Astrocyte (in vitro differentiated cells and primary cell): ENCODE measurements around the gene DMXL1. TPM values are rescaled to one million over a fixed set of nuclear protein-coding genes. Genes with fewer than 3 reads are reported as not detected.

ENCODE experiments used
- DNase-seq: peaks from one replicate; pipeline ENCODE4 v3.0.0-alpha.2; 2010; ENCODE audit warnings: low read depth
- FAIRE-seq: peaks from 2 replicates; lab custom pipeline; 2011; peaks lifted over from hg19 to GRCh38; lab: Jason Lieb, UNC
- H2AFZ ChIP-seq: 2 replicates; pipeline ENCODE4 v1.6.0; 2012; ENCODE audit warnings: low read depth, low read length, inconsistent platforms
- H3K27ac ChIP-seq: 2 replicates; pipeline ENCODE4 v1.5.1; 2011; ENCODE audit warnings: low read depth, low read length, inconsistent platforms
- H3K27me3 ChIP-seq: 2 replicates; pipeline ENCODE4 v1.6.0; 2011; ENCODE audit warnings: low read length, inconsistent platforms; ENCODE audit not compliant: insufficient read depth
- H3K36me3 ChIP-seq: 2 replicates; pipeline ENCODE4 v1.5.1; 2011; ENCODE audit warnings: low read length, inconsistent platforms; ENCODE audit not compliant: insufficient read depth
- H3K4me1 ChIP-seq: 2 replicates; pipeline ENCODE4 v1.5.1; 2011; ENCODE audit warnings: low read length, inconsistent platforms; ENCODE audit not compliant: insufficient read depth
- H3K4me2 ChIP-seq: 2 replicates; pipeline ENCODE4 v1.6.0; 2012; ENCODE audit warnings: low read length, inconsistent platforms
- H3K4me3 ChIP-seq: 2 replicates; pipeline ENCODE4 v1.5.1; 2011; ENCODE audit warnings: low read depth, mild to moderate bottlenecking, low read length, inconsistent platforms; ENCODE audit not compliant: insufficient read depth
- H3K79me2 ChIP-seq: 2 replicates; pipeline ENCODE4 v1.6.0; 2012; ENCODE audit warnings: mild to moderate bottlenecking, low read length, inconsistent platforms; ENCODE audit not compliant: insufficient read depth
- H3K9ac ChIP-seq: 2 replicates; pipeline ENCODE4 v1.6.0; 2012; ENCODE audit warnings: mild to moderate bottlenecking, low read length, inconsistent platforms
- H3K9me3 ChIP-seq: 2 replicates; pipeline ENCODE4 v1.5.1; 2012; ENCODE audit warnings: low read depth, mild to moderate bottlenecking, low read length, inconsistent platforms; ENCODE audit not compliant: insufficient read depth
- H4K20me1 ChIP-seq: 2 replicates; pipeline ENCODE4 v1.6.0; 2012; ENCODE audit warnings: low read length, inconsistent platforms; ENCODE audit not compliant: insufficient read depth
- H3K27ac Mint-ChIP-seq: one replicate; pipeline ENCODE4 v1.8.0; 2021; ENCODE audit warnings: mild to moderate bottlenecking, mixed read lengths; ENCODE audit not compliant: unreplicated experiment
- H3K27me3 Mint-ChIP-seq: one replicate; pipeline ENCODE4 v1.8.0; 2021; ENCODE audit warnings: low read depth, mixed read lengths; ENCODE audit not compliant: unreplicated experiment
- H3K36me3 Mint-ChIP-seq: one replicate; pipeline ENCODE4 v1.8.0; 2021; ENCODE audit warnings: low read depth, mixed read lengths; ENCODE audit not compliant: unreplicated experiment
- H3K4me1 Mint-ChIP-seq: one replicate; pipeline ENCODE4 v1.8.0; 2021; ENCODE audit warnings: low read depth, mixed read lengths; ENCODE audit not compliant: unreplicated experiment
- H3K4me3 Mint-ChIP-seq: one replicate; pipeline ENCODE4 v1.8.0; 2021; ENCODE audit warnings: mild to moderate bottlenecking, moderate library complexity, mixed read lengths; ENCODE audit not compliant: unreplicated experiment
- H3K9me3 Mint-ChIP-seq: one replicate; pipeline ENCODE4 v1.8.0; 2021; ENCODE audit warnings: mild to moderate bottlenecking, mixed read lengths; ENCODE audit not compliant: unreplicated experiment
- CTCF ChIP-seq: IDR thresholded peaks from 2 replicates; pipeline ENCODE4 v1.5.1; 2011; ENCODE audit warnings: low read depth, mild to moderate bottlenecking, inconsistent platforms, low read length, moderate library complexity; ENCODE audit not compliant: insufficient read depth
- EZH2 ChIP-seq: IDR thresholded peaks from 2 replicates; pipeline ENCODE4 v1.6.1; 2012; ENCODE audit warnings: mild to moderate bottlenecking, low read length, inconsistent platforms; ENCODE audit not compliant: insufficient read depth
- total RNA-seq: library from RNA; stranded (reverse); gene quantifications from 2 replicates; pipeline ENCODE4 v1.2.1, GENCODE V29; 2021

Gene DMXL1
- total RNA-seq, 1 donor from 2014 or later, result 26.0 TPM

DNA sequence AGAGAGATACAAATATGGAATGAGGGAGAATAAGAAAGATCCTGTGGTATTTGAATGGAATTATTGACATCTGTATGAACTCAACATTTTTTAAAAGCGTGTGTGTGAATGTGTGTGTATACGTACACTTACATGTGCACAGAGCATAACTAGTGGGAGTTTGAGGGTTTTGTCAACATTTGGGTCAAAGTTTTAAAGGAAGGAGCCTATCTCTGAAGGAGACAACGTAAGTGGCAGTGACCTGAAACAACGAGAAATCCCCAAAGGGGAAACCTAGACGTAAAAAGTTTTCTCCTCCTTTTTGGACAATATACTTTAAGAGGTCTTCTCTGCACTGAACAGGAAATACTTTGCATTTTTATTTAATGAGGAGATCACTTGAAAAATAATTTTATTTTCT, 42.3 kb upstream of the DMXL1 start:
- TF ChIP-seq CTCF (no peak), EZH2 (no peak)
- no peak overlapping the region for H3K4me3 Mint-ChIP-seq
- peaks cover 5% of the 10 kb centered on the region for H3K9me3 Mint-ChIP-seq

GRCh38 chr5:119031011-119031886, 39.6 kb upstream of the DMXL1 start:
- Histone ChIP-seq H4K20me1 (no peaks in the 10 kb centered on the region), H3K79me2 (no peaks in the 10 kb centered on the region), H3K9ac (no peak overlapping the region), H3K27me3 (no peaks in the 10 kb centered on the region), H3K27ac (no peak overlapping the region), H3K4me2 (no peak overlapping the region), H2AFZ (no peak overlapping the region), H3K9me3 (no peaks in the 10 kb centered on the region), H3K4me1 (no peaks in the 10 kb centered on the region), H3K4me3 (no peak overlapping the region), H3K36me3 (no peaks in the 10 kb centered on the region)
- Mint-ChIP-seq H3K4me3 (no peak overlapping the region), H3K36me3 (no peaks in the 10 kb centered on the region), H3K27ac (no peak overlapping the region), H3K4me1 (peaks cover 3% of the 10 kb centered on the region), H3K9me3 (no peaks in the 10 kb centered on the region), H3K27me3 (no peaks in the 10 kb centered on the region)
- FAIRE-seq, result no peak
- TF ChIP-seq EZH2 (no peak), CTCF (no peak)
- DNase-seq, result no peak

More for the DNA sequence above, 42.3 kb upstream of the DMXL1 start:
- no peak overlapping the region for H3K4me3 ChIP-seq
- no peaks in the 10 kb centered on the region for H3K4me1 ChIP-seq
- FAIRE-seq (no peak), DNase-seq (no peak)
- Mint-ChIP-seq H3K4me1 (no peaks in the 10 kb centered on the region), H3K27me3 (no peaks in the 10 kb centered on the region), H3K36me3 (no peaks in the 10 kb centered on the region), H3K27ac (no peak overlapping the region)
- no peaks in the 10 kb centered on the region for H3K27me3 ChIP-seq
- H3K36me3 ChIP-seq, result no peaks in the 10 kb centered on the region
- H2AFZ ChIP-seq, result no peak overlapping the region
- no peak overlapping the region for H3K4me2 ChIP-seq
- no peak overlapping the region for H3K27ac ChIP-seq
- no peaks in the 10 kb centered on the region for H4K20me1 ChIP-seq
- no peak overlapping the region for H3K9ac ChIP-seq
- H3K79me2 ChIP-seq, result no peaks in the 10 kb centered on the region
- no peaks in the 10 kb centered on the region for H3K9me3 ChIP-seq

DNA sequence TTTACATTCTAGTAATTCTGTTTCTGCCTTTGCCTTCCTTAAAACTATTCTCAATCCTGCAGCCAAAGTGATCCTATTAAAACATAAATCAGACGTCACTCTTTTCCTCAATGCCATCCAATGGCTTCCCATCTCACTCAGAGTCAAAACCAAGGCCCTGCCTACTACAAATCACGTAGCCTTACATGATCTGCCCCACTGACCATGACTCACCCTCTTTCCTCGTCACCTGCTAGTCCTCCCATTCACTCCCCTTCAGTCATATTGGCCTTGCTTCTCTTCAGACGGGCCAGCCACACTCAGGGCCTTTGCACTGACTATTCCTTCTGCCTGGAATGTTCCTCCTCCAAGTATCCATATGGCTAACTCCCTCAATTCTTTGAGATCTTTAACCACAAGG, 39.0 kb upstream of the DMXL1 start:
- H3K27ac Mint-ChIP-seq, result no peak overlapping the region
- FAIRE-seq (no peak), DNase-seq (peak; percentile 5)
- H3K9me3 ChIP-seq, result no peaks in the 10 kb centered on the region
- no peaks in the 10 kb centered on the region for H3K27me3 Mint-ChIP-seq
- H3K4me2 ChIP-seq, result no peak overlapping the region
- H3K36me3 ChIP-seq, result no peaks in the 10 kb centered on the region
- no peak overlapping the region for H3K27ac ChIP-seq
- no peaks in the 10 kb centered on the region for H3K36me3 Mint-ChIP-seq
- no peak for TF ChIP-seq CTCF
- TF ChIP-seq EZH2, result no peak
- peaks cover 3% of the 10 kb centered on the region for H3K4me1 Mint-ChIP-seq
- no peak overlapping the region for H2AFZ ChIP-seq
- no peak overlapping the region for H3K4me3 ChIP-seq
- no peaks in the 10 kb centered on the region for H4K20me1 ChIP-seq
- no peak overlapping the region for H3K9ac ChIP-seq
- no peaks in the 10 kb centered on the region for H3K79me2 ChIP-seq
- H3K4me1 ChIP-seq, result no peaks in the 10 kb centered on the region
- no peaks in the 10 kb centered on the region for H3K27me3 ChIP-seq
- H3K9me3 Mint-ChIP-seq, result no peaks in the 10 kb centered on the region
- H3K4me3 Mint-ChIP-seq, result no peak overlapping the region
